PC-3 (cell line): ENCODE results near the gene SYT6. TPM values are rescaled to one million over a fixed set of nuclear protein-coding genes. Genes with fewer than 3 reads are reported as not detected.
A peak's percentile ranks its signal among the peaks of the same experiment; 100 is the strongest.

Experiments used
- ATAC-seq: fragments of 200-7000 bp; cut with Tn5 transposase; 2 replicates; pipeline ENCODE4 v1.9.1; 2020; ENCODE audit warnings: mild to moderate bottlenecking, moderate library complexity
- BruUV-seq: library from RNA; stranded (reverse); fragments of 400-500 nt; replicated peaks from 2 replicates; lab custom pipeline; 2021; lab: Mats Ljungman, UMichigan
- CTCF ChIA-PET: fragments of 300-600 bp; sonication (Branson Sonifier 250); formaldehyde crosslinking; loops from one replicate; lab custom pipeline; 2022; ENCODE audit warnings: antibody characterized with exemption; lab: Charles Lee
- POLR2A ChIA-PET: fragments of 300-600 bp; sonication (Branson Sonifier 250); formaldehyde crosslinking; loops from one replicate; lab custom pipeline; 2022; ENCODE audit warnings: antibody characterized with exemption; ENCODE audit not compliant: unreplicated experiment; lab: Charles Lee
- DNase-seq: peaks from one replicate; pipeline ENCODE4 v3.0.0-alpha.2; 2015
- H2AFZ ChIP-seq: fragments of 300-600 bp; sonication (generic); 2 replicates; pipeline ENCODE4 v1.6.0; 2016; ENCODE audit warnings: antibody characterized with exemption, low read length
- H3F3A ChIP-seq: fragments of 300-600 bp; sonication (generic); one replicate; pipeline ENCODE4 v1.6.0; 2017; ENCODE audit warnings: antibody characterized with exemption, low read length, control low read depth, mild to moderate bottlenecking; ENCODE audit not compliant: unreplicated experiment
- H3K27ac ChIP-seq: fragments of 300-600 bp; sonication (generic); 2 replicates; pipeline ENCODE4 v1.5.1; 2016; ENCODE audit warnings: mild to moderate bottlenecking, low read length
- H3K27me3 ChIP-seq: fragments of 300-600 bp; sonication (generic); 2 replicates; pipeline ENCODE4 v1.6.1; 2016; ENCODE audit warnings: low read length, mixed read lengths
- H3K36me3 ChIP-seq: fragments of 300-600 bp; sonication (generic); 2 replicates; pipeline ENCODE4 v1.6.1; 2016; ENCODE audit warnings: low read depth, mixed run types, low read length, mixed read lengths
- H3K4me1 ChIP-seq: fragments of 300-600 bp; sonication (generic); 2 replicates; pipeline ENCODE4 v1.5.1; 2016; ENCODE audit warnings: low read length; ENCODE audit not compliant: insufficient read depth
- H3K4me2 ChIP-seq: fragments of 300-600 bp; sonication (generic); 2 replicates; pipeline ENCODE4 v1.6.0; 2016; ENCODE audit warnings: low read length
- H3K4me3 ChIP-seq: fragments of 300-600 bp; sonication (generic); 2 replicates; pipeline ENCODE4 v1.5.1; 2016; ENCODE audit warnings: mild to moderate bottlenecking, low read length, mixed read lengths
- H3K79me2 ChIP-seq: fragments of 300-600 bp; sonication (generic); 2 replicates; pipeline ENCODE4 v1.6.1; 2017; ENCODE audit warnings: low read length, mixed read lengths
- H3K9ac ChIP-seq: fragments of 300-600 bp; sonication (generic); 2 replicates; pipeline ENCODE4 v1.6.0; 2016; ENCODE audit warnings: mild to moderate bottlenecking, low read length
- H3K9me2 ChIP-seq: fragments of 300-600 bp; sonication (generic); replicated peaks from 2 replicates; pipeline ENCODE4 v1.6.1; 2016; ENCODE audit warnings: mixed run types, low read length, mixed read lengths
- H3K9me3 ChIP-seq: fragments of 300-600 bp; sonication (generic); 2 replicates; pipeline ENCODE4 v1.6.1; 2016; ENCODE audit warnings: low read length, mixed read lengths
- H4K20me1 ChIP-seq: fragments of 300-600 bp; sonication (generic); 2 replicates; pipeline ENCODE4 v1.6.1; 2016; ENCODE audit warnings: low read length, mixed read lengths
- CTCF ChIP-seq: fragments of 300-600 bp; sonication (generic); conservative IDR thresholded peaks from 2 replicates; pipeline ENCODE4 v1.5.1; 2017; ENCODE audit warnings: antibody characterized with exemption, low read depth, mild to moderate bottlenecking, low read length
- EZH2 ChIP-seq: fragments of 300-600 bp; sonication (generic); IDR thresholded peaks from one replicate; pipeline ENCODE4 v1.6.1; 2017; ENCODE audit warnings: antibody characterized with exemption, mild to moderate bottlenecking, low read length; ENCODE audit not compliant: unreplicated experiment
- EZH2phosphoT487 ChIP-seq: fragments of 300-600 bp; sonication (generic); IDR thresholded peaks from 2 replicates; pipeline ENCODE4 v1.6.1; 2018; ENCODE audit warnings: mild to moderate bottlenecking, antibody characterized with exemption, low read length, borderline replicate concordance
- intact Hi-C: fragments of 100-400 bp; cut with micrococcal nuclease; formaldehyde crosslinking; loops from 2 replicates; pipeline ENCODE4 v1.9.0; 2023
- total RNA-seq: library from RNA; depleted of rRNA; stranded (reverse); fragments of >200 nt; gene quantifications from 2 replicates; pipeline ENCODE4 v1.2.3, GENCODE V29; 2014

Gene SYT6
- total RNA-seq, 1 experiment from 2014 or later = not detected

GRCh38 chr1:114113411-114114184 lies 40.1 kb downstream of the SYT6 start:
- H3K36me3 ChIP-seq = no peaks in the 10 kb centered on the region
- no TSS peak for BruUV-seq
- H3F3A ChIP-seq = no peaks in the 10 kb centered on the region
- no peaks in the 10 kb centered on the region for H4K20me1 ChIP-seq
- no peaks in the 10 kb centered on the region for H3K9me3 ChIP-seq
- peak overlapping the region; percentile 14; the same call in 1 of the 2 replicates for H3K9ac ChIP-seq
- H3K4me2 ChIP-seq = peak overlapping the region; percentile 45
- H3K27ac ChIP-seq = peak overlapping the region; percentile 77
- intact Hi-C loops = no loop called here
- DNase-seq (peak; percentile 42), ATAC-seq (no peak)
- ChIA-PET CTCF (no interaction called here), POLR2A (no interaction called here)
- H3K27me3 ChIP-seq = no peaks in the 10 kb centered on the region
- H3K4me1 ChIP-seq = peaks cover 18% of the 10 kb centered on the region
- TF ChIP-seq EZH2 (no peak), EZH2phosphoT487 (no peak), CTCF (no peak)
- no peak overlapping the region for H3K4me3 ChIP-seq
- peak overlapping the region; percentile 39 for H2AFZ ChIP-seq
- no peaks in the 10 kb centered on the region for H3K9me2 ChIP-seq
- H3K79me2 ChIP-seq = no peaks in the 10 kb centered on the region

GRCh38 chr1:114112775-114113174 lies 40.9 kb downstream of the SYT6 start:
- Histone ChIP-seq H2AFZ (no peak overlapping the region), H3K4me2 (no peak overlapping the region), H4K20me1 (no peaks in the 10 kb centered on the region), H3K27me3 (no peaks in the 10 kb centered on the region), H3K79me2 (no peaks in the 10 kb centered on the region), H3K9me3 (no peaks in the 10 kb centered on the region), H3K4me1 (peaks cover 18% of the 10 kb centered on the region), H3K9me2 (no peaks in the 10 kb centered on the region), H3K9ac (no peak overlapping the region), H3K27ac (no peak overlapping the region), H3K36me3 (no peaks in the 10 kb centered on the region), H3F3A (no peaks in the 10 kb centered on the region), H3K4me3 (no peak overlapping the region)
- ChIA-PET POLR2A (no interaction called here), CTCF (no interaction called here)
- intact Hi-C loops = no loop called here
- no TSS peak for BruUV-seq
- no peak for DNase-seq
- no peak for ATAC-seq
- TF ChIP-seq EZH2 (no peak), EZH2phosphoT487 (no peak), CTCF (no peak)
